Measurements from ENCODE around the gene ATP8B2.

ATP8B2 gene

DNA sequence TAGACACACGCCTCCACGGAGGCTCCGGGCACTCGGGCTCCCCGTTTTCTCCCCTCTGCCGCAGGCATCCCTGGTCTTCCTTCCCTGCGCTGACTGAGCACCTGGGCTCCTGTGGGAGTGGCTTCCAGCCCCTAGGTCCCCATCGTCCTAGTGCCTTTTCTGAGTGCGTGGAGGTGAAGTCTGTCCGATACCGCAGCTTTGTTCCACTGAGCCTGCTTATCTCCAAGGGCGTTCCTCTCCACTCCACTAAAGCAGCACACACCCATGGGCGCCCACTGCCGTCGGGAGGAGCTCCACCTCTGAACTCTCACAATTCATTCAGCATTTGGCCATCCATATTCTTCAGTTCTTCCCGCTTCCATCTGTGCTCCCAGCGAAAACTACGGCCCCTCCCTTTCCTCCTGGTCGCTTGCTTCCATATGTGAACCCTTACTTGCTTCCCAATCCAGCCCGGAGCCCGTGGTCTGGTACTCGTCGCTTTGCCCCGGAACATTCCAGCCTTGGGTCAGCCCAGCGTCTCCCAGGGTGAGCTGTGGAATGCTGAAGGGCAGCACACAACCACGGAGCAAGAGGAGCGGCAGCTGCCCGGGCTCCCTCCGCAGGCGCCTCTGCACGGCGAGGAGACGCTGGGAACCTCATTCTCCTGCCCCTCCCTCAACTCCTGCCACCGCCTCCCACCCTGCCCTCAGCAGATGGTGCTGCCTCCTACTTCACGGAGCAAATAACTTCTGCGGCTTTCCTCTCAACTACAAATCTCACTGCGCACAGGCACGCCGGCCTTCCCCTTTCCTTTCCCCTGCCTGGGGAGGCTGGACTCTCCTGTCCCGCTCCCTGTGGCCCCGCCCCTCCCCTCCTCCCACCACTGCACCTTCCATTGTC, 27.5 kb downstream of the ATP8B2 start (continued):
- TF ChIP-seq SP7 (tag by site-specific recombination; IDR thresholded peaks at IDR 0.05) (peak; percentile 60), ZNF10 (tag by site-specific recombination; IDR thresholded peaks at IDR 0.05) (0 out of 2 replicates have a peak, but pooled peaks have one; percentile 33), ZNF555 (tag by site-specific recombination; conservative IDR thresholded peaks at IDR 0.05) (no peak), ZFP41 (tag by site-specific recombination; IDR thresholded peaks at IDR 0.05; ENCODE audit: borderline replicate concordance) (no peak), YY1 (tag by site-specific recombination; IDR thresholded peaks at IDR 0.05) (no peak), ZSCAN16 (tag by site-specific recombination; IDR thresholded peaks at IDR 0.05) (no peak), ZBTB7A (tag by site-specific recombination; IDR thresholded peaks at IDR 0.05; ENCODE audit: low read depth) (no peak), ZNF548 (tag by site-specific recombination; IDR thresholded peaks at IDR 0.05) (no peak), ZFP37 (tag by site-specific recombination; IDR thresholded peaks at IDR 0.05) (no peak), ZNF133 (tag by site-specific recombination; IDR thresholded peaks at IDR 0.05) (no peak), ZBTB17 (tag by site-specific recombination; IDR thresholded peaks at IDR 0.05) (peak; percentile 82), ZNF544 (tag by site-specific recombination; IDR thresholded peaks at IDR 0.05) (no peak), ZNF248 (tag by site-specific recombination; IDR thresholded peaks at IDR 0.05) (no peak), ZNF302 (tag by site-specific recombination; IDR thresholded peaks at IDR 0.05; ENCODE audit: low read depth) (no peak), ZNF843 (tag by site-specific recombination; IDR thresholded peaks at IDR 0.05) (0 out of 2 replicates have a peak, but pooled peaks have one; percentile 21), ZNF274 (IDR thresholded peaks at IDR 0.05; ENCODE audit: low read length) (no peak), ZNF274 (tag by site-specific recombination; IDR thresholded peaks at IDR 0.05; ENCODE audit: borderline replicate concordance) (no peak), HOXC10 (CRISPR knock-in tag; IDR thresholded peaks at IDR 0.05) (no peak), ZNF623 (tag by site-specific recombination; IDR thresholded peaks at IDR 0.05) (0 out of 2 replicates have a peak, but pooled peaks have one; percentile 5), ZNF701 (tag by site-specific recombination; IDR thresholded peaks at IDR 0.05) (no peak), ZNF223 (tag by site-specific recombination; IDR thresholded peaks at IDR 0.05) (no peak), ZNF777 (tag by site-specific recombination; IDR thresholded peaks at IDR 0.05; ENCODE audit: borderline replicate concordance) (no peak; the same call in 1 of the 2 replicates), ZBTB8A (tag by site-specific recombination; IDR thresholded peaks at IDR 0.05) (peak; percentile 45; the same call in 1 of the 2 replicates)
- TF ChIP-seq, protein P1, sequence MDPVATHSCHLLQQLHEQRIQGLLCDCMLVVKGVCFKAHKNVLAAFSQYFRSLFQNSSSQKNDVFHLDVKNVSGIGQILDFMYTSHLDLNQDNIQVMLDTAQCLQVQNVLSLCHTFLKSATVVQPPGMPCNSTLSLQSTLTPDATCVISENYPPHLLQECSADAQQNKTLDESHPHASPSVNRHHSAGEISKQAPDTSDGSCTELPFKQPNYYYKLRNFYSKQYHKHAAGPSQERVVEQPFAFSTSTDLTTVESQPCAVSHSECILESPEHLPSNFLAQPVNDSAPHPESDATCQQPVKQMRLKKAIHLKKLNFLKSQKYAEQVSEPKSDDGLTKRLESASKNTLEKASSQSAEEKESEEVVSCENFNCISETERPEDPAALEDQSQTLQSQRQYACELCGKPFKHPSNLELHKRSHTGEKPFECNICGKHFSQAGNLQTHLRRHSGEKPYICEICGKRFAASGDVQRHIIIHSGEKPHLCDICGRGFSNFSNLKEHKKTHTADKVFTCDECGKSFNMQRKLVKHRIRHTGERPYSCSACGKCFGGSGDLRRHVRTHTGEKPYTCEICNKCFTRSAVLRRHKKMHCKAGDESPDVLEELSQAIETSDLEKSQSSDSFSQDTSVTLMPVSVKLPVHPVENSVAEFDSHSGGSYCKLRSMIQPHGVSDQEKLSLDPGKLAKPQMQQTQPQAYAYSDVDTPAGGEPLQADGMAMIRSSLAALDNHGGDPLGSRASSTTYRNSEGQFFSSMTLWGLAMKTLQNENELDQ (tag by site-specific recombination; IDR thresholded peaks at IDR 0.05; ENCODE audit: low read depth): no peak
- TF ChIP-seq, protein P2, sequence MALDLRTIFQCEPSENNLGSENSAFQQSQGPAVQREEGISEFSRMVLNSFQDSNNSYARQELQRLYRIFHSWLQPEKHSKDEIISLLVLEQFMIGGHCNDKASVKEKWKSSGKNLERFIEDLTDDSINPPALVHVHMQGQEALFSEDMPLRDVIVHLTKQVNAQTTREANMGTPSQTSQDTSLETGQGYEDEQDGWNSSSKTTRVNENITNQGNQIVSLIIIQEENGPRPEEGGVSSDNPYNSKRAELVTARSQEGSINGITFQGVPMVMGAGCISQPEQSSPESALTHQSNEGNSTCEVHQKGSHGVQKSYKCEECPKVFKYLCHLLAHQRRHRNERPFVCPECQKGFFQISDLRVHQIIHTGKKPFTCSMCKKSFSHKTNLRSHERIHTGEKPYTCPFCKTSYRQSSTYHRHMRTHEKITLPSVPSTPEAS (tag by site-specific recombination; IDR thresholded peaks at IDR 0.05): no peak
- TF ChIP-seq, protein P3, sequence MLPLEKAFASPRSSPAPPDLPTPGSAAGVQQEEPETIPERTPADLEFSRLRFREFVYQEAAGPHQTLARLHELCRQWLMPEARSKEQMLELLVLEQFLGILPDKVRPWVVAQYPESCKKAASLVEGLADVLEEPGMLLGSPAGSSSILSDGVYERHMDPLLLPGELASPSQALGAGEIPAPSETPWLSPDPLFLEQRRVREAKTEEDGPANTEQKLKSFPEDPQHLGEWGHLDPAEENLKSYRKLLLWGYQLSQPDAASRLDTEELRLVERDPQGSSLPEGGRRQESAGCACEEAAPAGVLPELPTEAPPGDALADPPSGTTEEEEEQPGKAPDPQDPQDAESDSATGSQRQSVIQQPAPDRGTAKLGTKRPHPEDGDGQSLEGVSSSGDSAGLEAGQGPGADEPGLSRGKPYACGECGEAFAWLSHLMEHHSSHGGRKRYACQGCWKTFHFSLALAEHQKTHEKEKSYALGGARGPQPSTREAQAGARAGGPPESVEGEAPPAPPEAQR (tag by site-specific recombination; IDR thresholded peaks at IDR 0.05): no peak
- TF ChIP-seq, protein P4, sequence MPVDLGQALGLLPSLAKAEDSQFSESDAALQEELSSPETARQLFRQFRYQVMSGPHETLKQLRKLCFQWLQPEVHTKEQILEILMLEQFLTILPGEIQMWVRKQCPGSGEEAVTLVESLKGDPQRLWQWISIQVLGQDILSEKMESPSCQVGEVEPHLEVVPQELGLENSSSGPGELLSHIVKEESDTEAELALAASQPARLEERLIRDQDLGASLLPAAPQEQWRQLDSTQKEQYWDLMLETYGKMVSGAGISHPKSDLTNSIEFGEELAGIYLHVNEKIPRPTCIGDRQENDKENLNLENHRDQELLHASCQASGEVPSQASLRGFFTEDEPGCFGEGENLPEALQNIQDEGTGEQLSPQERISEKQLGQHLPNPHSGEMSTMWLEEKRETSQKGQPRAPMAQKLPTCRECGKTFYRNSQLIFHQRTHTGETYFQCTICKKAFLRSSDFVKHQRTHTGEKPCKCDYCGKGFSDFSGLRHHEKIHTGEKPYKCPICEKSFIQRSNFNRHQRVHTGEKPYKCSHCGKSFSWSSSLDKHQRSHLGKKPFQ (tag by site-specific recombination; IDR thresholded peaks at IDR 0.05): no peak
- TF ChIP-seq, protein P5, sequence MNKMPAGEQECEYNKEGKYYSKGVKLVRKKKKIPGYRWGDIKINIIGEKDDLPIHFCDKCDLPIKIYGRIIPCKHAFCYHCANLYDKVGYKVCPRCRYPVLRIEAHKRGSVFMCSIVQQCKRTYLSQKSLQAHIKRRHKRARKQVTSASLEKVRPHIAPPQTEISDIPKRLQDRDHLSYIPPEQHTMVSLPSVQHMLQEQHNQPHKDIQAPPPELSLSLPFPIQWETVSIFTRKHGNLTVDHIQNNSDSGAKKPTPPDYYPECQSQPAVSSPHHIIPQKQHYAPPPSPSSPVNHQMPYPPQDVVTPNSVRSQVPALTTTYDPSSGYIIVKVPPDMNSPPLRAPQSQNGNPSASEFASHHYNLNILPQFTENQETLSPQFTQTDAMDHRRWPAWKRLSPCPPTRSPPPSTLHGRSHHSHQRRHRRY (tag by site-specific recombination; IDR thresholded peaks at IDR 0.05): no peak
- TF ChIP-seq, protein P6, sequence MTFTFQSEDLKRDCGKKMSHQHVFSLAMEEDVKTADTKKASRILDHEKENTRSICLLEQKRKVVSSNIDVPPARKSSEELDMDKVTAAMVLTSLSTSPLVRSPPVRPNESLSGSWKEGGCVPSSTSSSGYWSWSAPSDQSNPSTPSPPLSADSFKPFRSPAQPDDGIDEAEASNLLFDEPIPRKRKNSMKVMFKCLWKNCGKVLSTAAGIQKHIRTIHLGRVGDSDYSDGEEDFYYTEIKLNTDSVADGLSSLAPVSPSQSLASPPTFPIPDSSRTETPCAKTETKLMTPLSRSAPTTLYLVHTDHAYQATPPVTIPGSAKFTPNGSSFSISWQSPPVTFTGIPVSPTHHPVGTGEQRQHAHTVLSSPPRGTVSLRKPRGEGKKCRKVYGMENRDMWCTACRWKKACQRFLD (tag by site-specific recombination; IDR thresholded peaks at IDR 0.05): no peak
- TF ChIP-seq, protein P7, sequence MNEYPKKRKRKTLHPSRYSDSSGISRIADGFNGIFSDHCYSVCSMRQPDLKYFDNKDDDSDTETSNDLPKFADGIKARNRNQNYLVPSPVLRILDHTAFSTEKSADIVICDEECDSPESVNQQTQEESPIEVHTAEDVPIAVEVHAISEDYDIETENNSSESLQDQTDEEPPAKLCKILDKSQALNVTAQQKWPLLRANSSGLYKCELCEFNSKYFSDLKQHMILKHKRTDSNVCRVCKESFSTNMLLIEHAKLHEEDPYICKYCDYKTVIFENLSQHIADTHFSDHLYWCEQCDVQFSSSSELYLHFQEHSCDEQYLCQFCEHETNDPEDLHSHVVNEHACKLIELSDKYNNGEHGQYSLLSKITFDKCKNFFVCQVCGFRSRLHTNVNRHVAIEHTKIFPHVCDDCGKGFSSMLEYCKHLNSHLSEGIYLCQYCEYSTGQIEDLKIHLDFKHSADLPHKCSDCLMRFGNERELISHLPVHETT (tag by site-specific recombination; IDR thresholded peaks at IDR 0.05): no peak

Measured in HEK293 (cell line).